ENCODE measurements around the gene EPHA8.

Gene EPHA8

GRCh38 chr1:22527555-22528296, 35.6 kb upstream of the EPHA8 start:
- no peak overlapping the region for H3K4me3 ChIP-seq (ENCODE audit: control insufficient read depth, low read depth, low read length)
- DNase-seq (ENCODE audit: low read depth): peak; percentile 10
- TF ChIP-seq CTCF (conservative IDR thresholded peaks at IDR 0.05; ENCODE audit: control insufficient read depth, insufficient read depth, low read depth, low read length): no peak

- no peak for DNase-seq (ENCODE audit: low read depth)
- TF ChIP-seq CTCF (conservative IDR thresholded peaks at IDR 0.05; ENCODE audit: control insufficient read depth, insufficient read depth, low read depth, low read length): no peak
- no peak overlapping the region for H3K4me3 ChIP-seq (ENCODE audit: control insufficient read depth, low read depth, low read length)
Observed at GRCh38 chr1:22528451-22528850, 34.8 kb upstream of the EPHA8 start.

- TF ChIP-seq CTCF (conservative IDR thresholded peaks at IDR 0.05; ENCODE audit: control insufficient read depth, insufficient read depth, low read depth, low read length): no peak
- DNase-seq (ENCODE audit: low read depth): peak; percentile 39
- H3K4me3 ChIP-seq (ENCODE audit: control insufficient read depth, low read depth, low read length): no peak overlapping the region
Observed at GRCh38 chr1:22529901-22530621, 33.2 kb upstream of the EPHA8 start.

GRCh38 chr1:22530715-22531114, 32.6 kb upstream of the EPHA8 start:
- no peak for DNase-seq (ENCODE audit: low read depth)
- TF ChIP-seq CTCF (conservative IDR thresholded peaks at IDR 0.05; ENCODE audit: control insufficient read depth, insufficient read depth, low read depth, low read length): no peak
- H3K4me3 ChIP-seq (ENCODE audit: control insufficient read depth, low read depth, low read length): no peak overlapping the region

GRCh38 chr1:22531251-22531650, 32.0 kb upstream of the EPHA8 start:
- H3K4me3 ChIP-seq (ENCODE audit: control insufficient read depth, low read depth, low read length): no peak overlapping the region
- TF ChIP-seq CTCF (conservative IDR thresholded peaks at IDR 0.05; ENCODE audit: control insufficient read depth, insufficient read depth, low read depth, low read length): no peak
- no peak for DNase-seq (ENCODE audit: low read depth)

- DNase-seq (ENCODE audit: low read depth): no peak
- H3K4me3 ChIP-seq (ENCODE audit: control insufficient read depth, low read depth, low read length): no peak overlapping the region
- no peak for TF ChIP-seq CTCF (conservative IDR thresholded peaks at IDR 0.05; ENCODE audit: control insufficient read depth, insufficient read depth, low read depth, low read length)
Observed at GRCh38 chr1:22533244-22533895, 29.9 kb upstream of the EPHA8 start.

Data from fibroblast of mammary gland (primary cell).